ENCODE measurements around the gene LAGE3.
"Not testable (repeated sequence)": the region's sequence is repeated elsewhere in the genome, so short reads cannot be mapped to it uniquely, and the experiment has no call there.

Gene LAGE3

DNA sequence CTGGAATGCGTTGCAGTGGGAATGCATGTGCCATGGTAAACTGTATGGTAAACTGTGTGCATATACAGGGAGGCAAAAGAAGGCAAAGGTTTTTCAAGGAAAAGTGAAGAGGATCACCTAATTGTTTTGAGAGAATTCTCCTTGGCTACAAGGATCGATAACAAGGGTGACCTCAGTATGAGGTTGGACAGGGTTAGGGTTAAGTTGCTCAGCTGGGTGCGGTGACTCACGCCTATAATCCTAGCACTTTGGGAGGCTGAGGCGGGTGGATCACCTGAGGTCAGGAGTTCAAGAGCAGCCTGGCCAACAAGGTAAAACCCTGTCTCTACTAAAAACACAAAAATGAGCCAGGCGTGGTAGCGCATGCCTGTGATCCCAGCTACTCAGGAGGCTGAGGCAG is 22.3 kb upstream of the LAGE3 start:
- DNase-seq = not testable (repeated sequence)

DNA sequence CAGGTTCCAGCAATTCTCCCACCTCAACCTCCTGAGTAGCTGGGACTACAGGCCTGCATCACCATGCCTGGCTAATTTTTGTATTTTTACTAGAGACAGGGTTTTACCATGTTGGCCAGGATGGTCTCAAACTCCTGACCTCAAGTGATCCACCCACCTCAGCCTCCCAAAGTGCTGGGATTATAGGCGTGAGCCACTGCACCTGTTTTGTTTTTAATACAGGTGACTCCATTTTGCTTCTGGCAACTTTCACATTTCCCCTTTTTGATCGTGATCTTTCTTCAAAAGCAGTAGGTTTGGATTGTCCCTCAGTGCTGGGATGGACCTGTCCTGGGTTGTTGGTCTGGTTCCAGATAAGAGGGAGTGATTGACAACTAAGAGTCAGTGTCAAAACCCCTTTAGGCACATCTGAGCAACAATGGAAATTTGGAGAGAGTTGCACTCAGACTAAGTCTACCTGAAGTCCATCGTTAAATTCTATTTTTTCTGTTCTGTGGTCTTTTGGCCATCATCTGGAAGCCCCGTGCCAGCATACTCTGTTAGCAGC is 17.6 kb upstream of the LAGE3 start:
- not testable (repeated sequence) for DNase-seq

DNA sequence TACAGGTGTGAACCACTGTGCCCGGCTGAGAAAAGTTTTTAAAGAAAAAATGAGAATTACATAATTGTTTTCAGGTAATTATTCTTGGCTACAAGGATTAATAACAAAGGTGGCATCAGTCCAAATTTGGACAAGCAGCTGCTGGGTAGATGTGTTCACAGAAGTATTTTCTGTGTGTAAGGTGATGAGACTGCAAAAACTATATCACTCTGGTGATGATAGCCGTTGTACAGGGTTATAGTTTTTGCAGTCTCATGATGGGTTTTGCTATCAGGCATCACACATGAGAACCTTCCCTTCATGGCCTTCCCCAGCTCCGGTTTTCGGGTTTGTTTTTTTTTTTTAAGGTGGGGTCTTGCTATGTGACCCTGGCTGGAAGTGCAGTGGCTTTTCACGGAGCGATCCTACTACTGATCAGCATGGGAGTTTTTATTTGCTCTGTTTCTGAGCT is 16.4 kb upstream of the LAGE3 start:
- DNase-seq = no peak

DNA sequence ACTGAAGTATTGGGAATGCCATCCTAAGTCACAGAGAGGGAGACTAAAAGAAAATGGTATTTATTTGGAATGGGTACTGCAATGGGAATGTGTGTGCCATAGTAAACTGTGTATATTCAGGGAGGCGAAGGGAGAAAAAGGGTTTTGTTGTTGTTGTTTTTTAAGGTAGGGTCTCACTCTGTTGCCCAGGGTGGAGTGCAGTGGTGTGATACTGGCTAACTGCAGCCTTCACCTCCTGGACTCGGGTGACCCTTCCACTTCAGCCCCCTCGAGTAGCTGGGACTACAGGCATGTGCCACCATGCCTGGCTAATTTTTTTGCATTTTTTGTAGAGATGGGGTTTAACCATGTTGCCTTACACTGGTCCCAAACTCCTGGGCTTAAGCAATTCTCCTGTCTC is 15.6 kb upstream of the LAGE3 start:
- DNase-seq = no peak

DNA sequence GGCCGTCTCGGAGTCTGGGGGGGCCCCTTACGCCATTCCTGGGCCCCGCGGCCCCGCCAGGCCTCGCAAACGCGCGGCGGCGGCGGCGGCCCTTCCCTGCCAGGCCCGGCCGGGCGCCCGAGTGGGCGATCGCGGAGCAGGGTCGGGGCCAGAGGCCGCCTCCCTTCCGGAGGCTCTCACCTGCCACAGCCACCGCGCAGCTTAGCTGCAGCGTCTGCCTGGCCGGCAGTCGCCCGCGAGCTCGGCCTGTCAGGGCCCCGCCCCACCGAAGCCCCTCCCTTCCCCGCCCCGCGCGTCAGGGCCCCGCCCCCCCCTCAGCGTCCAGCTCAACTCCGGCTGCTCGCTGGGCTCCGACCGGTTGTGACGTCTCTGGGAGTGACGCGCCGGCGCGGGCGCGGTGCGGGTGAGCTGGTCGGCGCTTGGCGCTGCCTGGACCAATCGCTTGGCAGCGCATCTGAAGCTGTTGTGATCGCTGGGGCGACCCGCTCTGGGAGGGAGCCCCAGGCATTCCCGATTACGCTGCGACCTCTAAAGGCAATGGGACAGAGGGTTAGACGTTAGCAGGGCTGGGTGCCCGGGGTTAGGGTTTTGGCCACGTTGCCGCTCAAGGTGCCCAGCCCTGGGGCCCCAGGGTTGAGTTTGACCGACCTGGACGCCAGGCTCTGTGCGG is 11.5 kb upstream of the LAGE3 start, which contains the start of gene SLC10A3:
Gene SLC10A3, minus strand, starts transcription at position 216 of the 670 bp plus-strand sequence. CDS start 1,689 bp downstream, outside the sequence.
- DNase-seq = peak; percentile 91

DNA sequence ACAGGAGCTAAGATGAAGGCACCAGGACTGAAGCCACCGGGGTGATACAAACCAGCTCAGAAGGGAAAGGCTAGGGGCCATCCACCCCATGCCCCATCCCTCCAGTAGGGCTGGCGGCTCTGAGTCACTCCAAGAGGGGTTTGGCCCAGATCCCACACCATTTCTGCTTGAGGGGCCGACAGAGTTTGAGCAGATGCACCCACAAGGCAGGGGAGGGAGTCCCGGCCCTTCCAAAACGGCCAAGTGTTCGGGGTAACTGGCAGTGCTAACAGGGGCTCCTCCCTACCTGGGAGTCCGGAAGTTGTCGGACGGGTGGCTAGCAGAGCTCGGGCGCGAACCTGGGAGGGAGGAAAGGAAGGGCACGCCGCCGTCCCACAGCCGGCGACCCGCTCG is 10.9 kb upstream of the LAGE3 start:
- peak; percentile 34 for DNase-seq

DNA sequence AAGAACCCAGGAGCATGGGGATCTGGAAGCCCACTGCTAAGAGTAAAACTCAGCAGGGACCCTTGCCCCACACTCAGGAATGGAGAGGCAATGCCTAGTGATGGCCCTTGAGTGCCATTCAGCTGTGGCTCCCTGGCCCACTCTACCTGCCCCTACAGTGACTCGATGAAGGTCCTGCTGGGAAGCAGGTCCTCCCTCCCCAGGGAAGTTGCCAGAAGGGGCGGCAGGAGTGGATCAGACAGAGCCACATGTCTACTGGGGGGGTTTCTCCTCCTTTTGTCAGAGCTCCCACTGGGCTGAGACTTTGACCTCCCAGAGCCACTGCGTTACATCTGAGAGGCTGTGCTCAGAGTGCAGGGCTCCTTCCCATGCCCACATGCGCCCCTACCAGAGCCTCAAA is 10.1 kb upstream of the LAGE3 start:
- DNase-seq = no peak

DNA sequence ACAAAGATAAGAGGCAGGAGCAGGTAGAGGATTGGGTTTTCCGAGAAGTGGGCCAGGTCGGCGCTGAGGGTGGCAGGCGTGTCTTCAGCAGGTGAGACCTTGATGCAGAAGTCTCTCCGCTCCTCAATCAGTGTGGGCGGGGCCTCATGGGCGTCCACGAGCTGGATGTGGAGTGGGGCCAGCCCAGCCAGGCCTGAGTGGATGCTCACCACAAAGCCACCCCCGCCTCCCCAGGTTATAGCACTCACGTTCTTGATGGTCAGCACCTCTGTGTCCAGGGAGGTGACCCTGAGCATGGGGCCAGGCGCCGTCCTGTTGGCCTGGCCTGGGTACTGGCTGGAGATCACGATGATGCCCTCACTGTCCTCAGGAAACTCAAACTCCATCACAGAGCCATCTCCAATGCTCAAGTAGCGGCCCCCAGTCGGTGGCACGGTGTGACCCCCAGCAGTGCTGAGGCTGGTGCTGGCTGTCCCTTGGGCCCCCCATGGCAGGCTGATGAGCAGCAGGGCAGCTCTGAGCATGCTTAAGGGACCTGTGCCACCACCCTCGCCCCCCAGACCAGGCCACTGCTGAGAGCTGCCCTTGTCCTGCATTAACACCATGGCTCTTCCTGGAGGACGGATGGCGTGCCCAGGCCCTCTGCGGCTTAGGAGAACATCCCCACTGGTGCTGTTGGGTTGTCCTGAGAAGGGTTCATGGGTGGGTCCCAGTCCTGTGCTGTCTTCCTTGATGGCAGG is 9.4 kb upstream of the LAGE3 start:
- DNase-seq = no peak

DNA sequence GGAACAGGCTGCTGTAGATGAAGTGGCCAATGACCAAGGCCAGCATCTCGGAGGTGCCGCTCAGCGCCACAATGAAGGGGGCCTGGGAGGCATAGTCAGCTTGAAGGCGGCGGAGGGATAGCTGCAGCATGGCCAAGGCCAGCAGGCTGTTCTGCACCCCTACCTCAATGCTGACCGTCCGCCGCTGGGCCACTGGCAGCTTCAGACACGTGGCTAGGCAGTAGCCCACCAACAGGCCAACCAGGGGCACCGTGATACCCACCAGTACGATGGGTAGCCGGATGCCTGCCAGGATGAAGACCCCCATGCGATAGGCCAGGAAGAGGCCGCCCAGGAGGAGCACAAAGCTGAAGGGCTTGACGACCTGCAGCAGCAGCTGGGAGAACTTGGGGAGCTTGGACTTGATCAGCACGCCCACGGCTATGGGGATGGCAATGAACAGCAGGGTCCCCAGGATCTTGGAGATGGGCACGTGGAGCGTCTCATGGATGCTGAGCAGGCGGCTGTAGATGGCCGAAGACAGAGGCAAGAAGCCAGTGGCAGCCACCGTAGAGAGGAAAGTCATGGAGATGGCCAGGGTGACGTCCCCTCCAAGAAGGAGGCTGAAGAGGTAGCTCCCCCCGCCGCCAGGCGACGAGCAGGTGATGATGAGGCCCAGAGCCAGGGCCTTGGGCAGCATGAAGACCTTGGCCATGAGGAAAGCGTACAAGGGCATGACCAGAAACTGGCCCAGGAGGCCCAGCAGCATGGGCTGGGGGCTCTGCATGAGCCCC is 8.6 kb upstream of the LAGE3 start:
- DNase-seq = no peak

DNA sequence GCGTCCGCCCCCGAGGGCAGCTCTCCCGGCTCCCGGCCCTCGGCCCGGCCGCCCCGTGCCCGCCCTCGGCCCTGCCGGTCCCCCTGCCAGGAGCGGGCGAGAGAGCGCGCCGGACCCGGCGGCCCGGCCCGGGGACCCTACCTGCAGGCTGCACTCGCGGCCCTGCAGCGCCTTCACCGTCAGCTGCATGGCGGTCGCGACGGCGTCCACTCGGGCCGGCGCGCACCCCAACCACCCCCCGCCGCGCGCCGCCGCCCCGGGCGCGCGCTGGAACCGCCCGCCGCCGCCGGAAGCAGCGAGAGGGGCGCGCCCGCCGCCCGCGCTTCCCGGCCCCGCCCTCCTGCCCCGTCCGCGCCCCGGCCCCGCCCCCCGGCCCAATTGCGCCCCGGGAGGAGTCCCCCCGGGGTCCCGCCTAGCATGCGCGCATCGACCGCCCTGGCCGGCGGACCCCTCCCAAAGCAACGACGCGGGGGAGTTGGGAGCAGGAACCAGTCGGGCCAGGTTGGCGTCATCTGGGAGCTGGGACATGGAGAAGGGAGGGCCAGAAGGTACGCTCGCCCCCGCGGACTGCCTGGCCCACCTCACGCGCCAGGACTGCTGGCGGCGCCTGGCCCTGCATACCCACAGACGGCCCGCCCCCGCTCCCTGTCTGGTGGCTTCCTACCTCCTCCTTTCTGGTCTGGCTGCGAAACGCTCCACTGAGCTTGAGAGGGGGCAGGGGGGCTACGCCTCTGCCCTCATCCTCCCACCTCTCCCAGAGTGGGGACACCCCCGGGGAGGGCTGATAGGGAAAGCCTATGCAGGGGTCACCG is 7.5 kb upstream of the LAGE3 start, which contains the start of gene UBL4A:
Gene UBL4A, minus strand, starts transcription at position 220 of the 812 bp plus-strand sequence. Its CDS starts 31 bp downstream, at position 189.
- peak; percentile 69 for DNase-seq

DNA sequence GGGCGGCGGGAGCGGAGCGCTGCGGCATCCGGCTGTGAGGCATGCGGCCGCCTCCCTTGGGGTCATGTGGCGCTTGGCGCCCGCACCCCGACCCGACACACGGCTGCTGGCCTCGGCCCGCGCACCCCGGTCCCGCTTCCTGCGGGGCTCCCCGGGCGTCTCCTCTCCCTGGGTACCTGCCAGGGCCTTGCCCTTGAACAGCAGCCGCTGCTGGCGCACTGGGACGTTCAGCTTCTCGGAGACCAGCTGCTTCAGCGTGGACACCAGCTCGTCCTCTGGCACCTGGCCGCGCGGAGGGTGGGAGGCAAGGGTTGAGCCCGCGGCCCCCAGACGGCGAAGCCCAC is 6.9 kb upstream of the LAGE3 start:
- DNase-seq = peak; percentile 54

DNA sequence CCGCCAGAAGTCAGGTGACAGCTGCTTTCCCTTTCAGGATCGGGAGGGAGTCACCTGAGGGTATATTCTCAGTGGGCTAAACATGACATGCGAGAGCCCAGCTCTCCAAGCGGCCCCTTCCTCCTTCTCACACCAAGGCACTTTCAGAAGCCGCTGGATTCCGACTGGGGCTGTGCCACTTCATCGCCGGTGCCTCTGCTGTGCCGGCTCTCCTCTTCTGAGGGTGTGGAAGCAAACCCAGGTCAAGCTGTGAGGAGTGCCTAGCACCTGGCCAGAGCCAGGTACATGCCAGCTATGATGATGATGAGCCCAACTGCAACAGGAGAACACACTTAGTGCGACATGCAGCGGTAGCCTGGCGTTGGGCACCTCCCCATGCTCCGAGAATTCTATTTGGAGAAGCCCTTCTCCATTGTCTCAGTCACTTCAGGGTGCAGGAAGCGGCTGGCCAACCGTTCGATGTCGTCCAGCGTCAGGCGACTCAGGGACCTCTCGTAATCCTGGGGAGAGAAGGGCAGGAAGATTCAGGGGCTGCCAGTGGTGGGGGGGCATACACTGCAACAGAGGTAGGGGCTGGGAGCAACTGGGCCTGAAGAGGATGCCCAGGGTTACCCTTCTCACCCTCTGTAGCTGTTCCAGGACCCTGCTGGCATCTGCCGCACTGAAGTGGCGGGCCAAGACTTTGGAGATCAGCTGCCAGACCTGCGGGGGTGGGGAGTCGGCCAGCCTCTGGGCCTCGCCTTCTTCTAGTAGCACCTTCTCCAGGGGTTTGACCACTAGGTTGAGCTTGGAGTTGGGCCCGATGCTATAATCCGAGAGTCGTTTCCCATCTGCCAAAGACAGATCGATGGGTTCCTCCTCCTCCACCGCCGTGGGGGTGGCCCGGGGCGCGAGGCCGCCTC is 6.3 kb upstream of the LAGE3 start:
- DNase-seq = no peak

DNA sequence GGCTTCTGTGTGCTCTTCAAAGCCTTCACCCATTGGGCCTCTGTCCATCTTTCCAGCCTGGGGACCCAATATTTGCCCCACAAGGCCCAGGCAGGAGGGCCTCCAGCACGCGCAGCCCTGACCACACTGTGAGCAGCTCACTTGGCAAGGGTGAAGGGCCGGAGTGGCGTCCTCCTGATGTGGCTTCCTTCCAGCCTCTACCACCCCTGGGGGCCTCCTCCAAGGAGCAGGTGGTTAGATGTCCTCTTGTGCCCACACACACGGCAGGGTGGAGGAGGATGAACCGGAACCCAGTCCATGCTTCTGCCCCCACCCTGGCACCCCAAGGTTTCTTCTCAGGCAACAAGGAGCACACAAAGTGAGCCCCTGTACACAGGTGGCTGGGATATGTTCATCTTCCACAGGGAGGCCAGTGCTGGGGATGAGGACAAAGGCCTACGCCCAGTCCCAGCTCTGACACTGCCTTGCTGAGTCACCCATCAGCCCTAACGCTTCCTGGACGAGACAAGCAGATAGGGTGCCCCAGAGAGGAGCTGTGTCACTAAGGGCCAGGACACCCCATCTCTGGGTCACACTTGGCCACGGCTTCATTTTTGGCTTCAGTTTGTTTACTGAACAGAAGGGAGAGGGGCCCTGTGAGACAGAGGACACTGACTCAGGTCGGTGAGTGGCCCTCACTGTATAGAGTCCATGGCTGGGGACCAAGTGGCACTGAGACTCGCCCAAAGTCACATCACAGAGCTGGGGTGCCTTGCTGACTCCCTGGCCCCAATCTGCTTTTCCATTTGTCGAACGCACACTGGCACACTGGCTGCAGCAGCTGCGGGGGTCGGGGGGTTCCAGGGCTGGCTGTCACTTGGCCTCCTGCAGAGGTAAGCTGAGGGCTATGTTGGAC is 5.4 kb upstream of the LAGE3 start:
- DNase-seq = no peak

DNA sequence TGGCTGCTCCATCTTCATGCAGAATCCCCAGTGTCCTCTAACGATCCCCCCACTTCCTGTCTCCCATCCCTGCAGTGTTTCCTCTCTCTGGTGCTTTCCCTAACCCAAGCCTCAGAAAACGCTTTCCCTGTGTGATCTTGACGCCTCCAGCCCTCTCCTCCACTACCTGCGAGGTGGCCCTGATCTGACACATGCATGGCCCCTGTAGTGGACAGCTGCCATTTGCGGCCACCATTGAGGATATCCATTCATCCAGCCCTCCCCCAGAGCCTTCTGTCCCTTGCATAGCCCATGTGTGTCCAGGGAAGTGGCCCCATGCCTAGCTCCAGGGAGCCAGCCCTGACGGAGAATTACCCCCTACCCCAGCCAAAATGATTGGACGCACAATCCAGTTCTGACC is 4.2 kb upstream of the LAGE3 start:
- DNase-seq = no peak

DNA sequence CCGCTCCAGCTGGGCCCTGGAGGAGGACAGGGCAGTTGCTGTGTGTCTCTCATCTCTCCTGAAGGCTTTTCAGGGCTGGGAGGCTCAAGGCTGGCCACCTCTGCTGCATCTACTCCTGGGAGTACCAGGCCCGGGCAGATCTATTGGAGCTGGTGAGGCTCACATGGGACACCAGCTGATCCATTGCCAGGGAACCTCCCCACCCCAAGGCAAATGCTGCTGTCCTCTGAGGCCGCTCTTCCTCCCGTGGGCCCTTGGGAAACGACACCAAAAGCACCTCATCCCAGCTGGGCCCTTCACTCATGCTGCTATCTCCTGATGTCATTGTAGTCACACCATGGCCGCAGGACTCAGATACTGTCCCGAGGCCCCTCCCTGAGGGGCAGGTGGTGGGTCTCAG is 3.7 kb upstream of the LAGE3 start:
- no peak for DNase-seq

DNA sequence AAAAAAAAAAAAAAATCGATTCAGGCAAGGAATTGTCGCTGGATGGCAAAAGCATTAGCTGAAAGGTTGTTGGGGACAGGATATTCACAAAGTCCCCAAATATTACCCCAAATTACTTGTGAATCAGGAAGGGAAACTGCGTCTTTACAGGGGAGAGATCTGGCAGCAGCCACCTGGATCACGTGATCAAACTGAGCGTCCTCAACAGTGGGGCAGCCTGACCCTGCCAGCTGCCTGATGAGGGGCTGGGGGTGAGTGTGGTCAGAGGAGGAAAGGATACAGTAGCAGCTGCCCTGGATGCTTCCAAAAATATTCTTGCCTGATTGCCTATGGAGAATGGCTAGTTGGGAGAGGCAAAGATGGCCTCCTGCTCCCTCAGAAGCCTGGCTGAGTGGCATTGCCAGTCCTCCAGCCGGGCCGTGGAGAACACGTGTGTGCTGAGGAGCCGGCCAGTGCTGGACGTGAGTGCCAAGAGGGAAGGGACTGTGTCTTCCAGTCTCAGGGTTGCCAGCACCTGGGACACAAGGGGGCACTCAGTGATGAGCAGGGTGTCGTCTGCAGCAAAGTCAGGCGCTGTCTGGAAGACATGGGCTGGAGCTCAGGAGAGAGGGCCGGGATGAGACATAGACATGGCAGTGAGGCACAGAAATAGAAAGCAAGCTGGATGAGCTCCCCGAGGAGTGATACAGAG is 3.0 kb upstream of the LAGE3 start:
- DNase-seq = no peak

DNA sequence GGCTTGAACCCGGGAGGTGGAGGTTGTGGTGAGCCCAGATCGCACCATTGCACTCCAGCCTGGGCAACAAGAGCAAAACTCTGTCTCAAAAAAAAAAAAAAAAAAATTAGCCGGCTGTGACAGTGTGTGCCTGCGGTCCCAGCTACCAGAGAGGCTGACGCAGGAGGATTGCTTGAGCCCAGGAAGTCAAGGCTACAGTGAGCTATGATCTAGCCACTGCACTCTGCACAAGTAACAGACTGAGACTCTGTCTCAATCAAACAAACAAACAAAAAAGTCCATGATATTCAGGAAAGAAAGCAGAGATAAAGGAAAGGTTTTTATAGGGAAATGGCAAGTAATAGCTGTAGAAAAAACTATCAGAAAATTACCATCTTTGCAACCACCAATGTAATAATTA is 2.1 kb upstream of the LAGE3 start:
- no peak for DNase-seq

DNA sequence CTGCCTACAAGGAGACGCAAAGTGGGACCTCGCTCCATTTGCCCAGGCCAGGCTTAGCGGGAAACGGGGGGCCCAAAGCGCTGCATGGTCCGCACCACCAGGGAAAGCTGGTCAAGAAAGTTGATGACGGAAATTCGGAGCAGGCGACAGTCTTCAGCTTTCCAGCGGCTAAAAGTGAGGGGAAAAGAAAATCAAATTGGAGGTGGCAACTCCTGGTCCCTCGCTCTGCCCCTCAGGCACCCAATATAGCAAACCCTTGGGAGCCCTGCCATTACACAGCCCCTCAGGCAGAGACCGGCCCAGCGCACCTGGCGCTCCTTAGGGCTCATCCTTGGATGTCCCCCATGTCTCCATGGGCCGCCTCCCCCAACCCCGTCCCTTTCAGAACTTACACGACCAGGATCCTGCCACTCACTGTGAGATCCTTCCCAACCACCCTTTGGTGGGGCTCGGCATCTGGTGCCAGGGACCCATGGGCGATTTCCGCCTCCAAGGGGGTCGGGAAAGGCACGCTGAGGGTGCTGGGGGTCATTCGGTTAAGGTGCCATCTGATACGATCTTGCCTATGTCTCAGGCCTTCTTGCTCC is 1.1 kb downstream of the LAGE3 start:
- DNase-seq = no peak

DNA sequence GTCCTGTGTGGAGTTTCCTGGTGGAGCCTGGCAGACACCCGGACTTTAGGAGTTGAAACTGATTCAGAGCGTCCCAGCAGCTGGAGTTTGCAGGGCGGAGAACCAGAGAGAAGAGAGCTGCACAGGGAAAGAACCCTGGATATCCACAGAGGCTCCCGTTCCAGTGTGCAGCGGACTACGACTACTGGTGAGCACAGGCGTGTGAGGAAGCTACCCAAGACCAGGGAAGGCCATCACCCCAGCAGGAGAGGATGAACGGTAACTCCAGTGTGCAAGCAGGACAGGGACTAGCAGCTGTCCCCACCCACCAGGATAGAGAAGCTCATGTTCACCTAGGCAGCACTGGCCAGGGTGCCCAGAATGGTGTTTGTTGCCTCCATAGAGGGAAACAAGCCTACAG is 2.3 kb downstream of the LAGE3 start:
- DNase-seq = no peak
